ENCODE results near the gene ZSCAN9.

DNA sequence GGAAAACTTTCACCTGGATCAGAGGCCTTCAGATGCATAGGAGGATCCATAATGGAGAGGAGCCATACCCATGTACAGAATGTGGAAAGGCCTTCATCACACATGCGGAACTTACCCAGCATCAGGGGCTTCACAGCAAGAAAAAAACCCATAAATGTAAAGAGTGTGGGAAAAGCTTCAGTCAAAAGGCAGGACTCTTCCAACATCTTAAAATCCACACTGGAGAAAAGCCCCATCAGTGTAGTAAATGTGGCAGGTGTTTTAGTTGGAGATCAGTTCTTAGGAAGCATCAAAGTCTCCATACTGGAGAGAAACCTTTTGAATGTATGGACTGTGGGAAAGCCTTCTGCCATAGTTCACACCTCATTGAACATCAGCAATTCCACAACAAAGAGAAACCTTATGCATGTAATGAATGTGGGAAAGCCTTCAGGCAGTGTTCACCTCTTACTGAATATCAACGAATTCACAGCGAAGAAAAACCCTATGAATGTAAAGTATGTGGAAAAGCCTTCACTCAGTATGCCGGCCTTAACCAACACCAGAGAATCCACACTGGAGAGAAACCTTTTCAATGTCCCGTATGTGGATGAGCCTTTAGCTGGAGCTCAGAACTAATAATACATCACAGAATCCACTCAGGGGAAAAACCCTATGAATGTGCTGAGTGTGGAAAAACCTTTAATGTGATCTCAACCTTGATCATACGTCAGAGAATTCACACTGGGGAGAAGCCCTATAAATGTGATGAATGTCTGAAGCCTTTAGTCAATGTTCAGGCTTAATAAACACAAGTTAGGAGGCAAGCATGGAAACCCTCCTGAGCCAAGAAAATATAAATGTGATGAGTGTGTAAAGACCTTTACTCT is 36.7 kb upstream of the ZSCAN9 start:
- TF ChIP-seq, protein P1, sequence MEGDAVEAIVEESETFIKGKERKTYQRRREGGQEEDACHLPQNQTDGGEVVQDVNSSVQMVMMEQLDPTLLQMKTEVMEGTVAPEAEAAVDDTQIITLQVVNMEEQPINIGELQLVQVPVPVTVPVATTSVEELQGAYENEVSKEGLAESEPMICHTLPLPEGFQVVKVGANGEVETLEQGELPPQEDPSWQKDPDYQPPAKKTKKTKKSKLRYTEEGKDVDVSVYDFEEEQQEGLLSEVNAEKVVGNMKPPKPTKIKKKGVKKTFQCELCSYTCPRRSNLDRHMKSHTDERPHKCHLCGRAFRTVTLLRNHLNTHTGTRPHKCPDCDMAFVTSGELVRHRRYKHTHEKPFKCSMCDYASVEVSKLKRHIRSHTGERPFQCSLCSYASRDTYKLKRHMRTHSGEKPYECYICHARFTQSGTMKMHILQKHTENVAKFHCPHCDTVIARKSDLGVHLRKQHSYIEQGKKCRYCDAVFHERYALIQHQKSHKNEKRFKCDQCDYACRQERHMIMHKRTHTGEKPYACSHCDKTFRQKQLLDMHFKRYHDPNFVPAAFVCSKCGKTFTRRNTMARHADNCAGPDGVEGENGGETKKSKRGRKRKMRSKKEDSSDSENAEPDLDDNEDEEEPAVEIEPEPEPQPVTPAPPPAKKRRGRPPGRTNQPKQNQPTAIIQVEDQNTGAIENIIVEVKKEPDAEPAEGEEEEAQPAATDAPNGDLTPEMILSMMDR (IDR thresholded peaks at IDR 0.05) = no peak
- no peak for TF ChIP-seq POLR2A (IDR thresholded peaks at IDR 0.05)
